HG03439 (cell line): ENCODE data around the gene NTMT1.

Experiments used
- ATAC-seq: cut with Tn5 transposase; IDR thresholded peaks from one replicate; pipeline ENCODE4 v1.9.1; 2021; ENCODE audit warnings: mild to moderate bottlenecking, moderate library complexity; ENCODE audit not compliant: unreplicated experiment

NTMT1 gene

DNA sequence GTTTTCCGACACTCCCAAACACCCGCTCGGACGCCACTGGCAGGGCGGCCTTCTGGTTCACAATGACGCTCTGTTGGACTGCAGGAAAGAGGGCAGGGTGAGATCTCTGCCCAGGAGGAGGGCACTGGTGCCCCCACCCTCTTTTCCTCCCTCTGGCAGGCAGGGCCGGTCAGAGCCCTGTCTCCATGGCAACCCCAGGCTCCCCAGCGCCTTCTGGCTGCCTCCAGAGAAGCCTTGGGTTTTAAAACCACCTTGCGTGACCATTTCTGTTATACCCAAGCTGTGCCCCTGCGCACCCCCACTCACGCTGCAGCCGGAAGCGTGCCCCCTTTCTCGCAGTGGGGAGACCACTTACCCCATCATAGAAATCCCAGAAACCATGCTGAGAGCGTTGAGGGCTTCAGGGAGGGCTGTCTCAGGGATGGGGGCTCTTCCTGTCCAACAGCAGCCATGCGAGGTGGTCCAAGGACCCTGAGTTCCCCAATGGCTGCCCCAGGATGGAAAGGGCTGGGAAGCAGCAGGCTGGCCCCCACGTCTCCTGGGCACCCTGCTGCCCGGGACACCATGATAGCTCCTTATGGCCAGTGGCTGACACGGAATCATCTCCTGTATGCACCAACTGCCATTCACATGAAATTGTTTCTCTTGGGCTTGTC, 12.3 kb upstream of the NTMT1 start:
- no peak for ATAC-seq

DNA sequence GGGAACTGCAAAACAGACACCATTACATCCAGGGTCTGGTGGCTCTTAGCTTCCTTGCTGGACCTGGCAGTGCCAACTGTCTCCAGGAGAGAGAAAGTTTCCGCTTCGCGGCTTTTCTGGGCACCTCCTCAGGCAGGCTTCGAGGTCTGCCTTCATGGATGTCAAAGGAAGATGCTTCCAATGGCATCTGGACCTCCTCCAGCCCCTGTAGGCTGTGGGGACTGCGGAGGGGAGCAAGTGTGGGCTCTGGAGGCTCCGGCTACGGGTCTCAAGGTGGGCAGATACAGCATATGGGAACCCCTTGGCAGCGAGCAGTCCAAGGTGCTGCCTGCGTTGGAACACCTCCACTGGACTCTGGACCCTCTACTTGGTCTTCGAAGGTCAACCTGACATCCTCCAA, 11.0 kb upstream of the NTMT1 start:
- ATAC-seq: no peak

GRCh38 chr9:129615407-129616285, 10.3 kb upstream of the NTMT1 start:
- no peak for ATAC-seq

GRCh38 chr9:129617167-129617566, 8.8 kb upstream of the NTMT1 start:
- no peak for ATAC-seq

GRCh38 chr9:129619787-129620668, 5.9 kb upstream of the NTMT1 start:
- ATAC-seq: no peak

DNA sequence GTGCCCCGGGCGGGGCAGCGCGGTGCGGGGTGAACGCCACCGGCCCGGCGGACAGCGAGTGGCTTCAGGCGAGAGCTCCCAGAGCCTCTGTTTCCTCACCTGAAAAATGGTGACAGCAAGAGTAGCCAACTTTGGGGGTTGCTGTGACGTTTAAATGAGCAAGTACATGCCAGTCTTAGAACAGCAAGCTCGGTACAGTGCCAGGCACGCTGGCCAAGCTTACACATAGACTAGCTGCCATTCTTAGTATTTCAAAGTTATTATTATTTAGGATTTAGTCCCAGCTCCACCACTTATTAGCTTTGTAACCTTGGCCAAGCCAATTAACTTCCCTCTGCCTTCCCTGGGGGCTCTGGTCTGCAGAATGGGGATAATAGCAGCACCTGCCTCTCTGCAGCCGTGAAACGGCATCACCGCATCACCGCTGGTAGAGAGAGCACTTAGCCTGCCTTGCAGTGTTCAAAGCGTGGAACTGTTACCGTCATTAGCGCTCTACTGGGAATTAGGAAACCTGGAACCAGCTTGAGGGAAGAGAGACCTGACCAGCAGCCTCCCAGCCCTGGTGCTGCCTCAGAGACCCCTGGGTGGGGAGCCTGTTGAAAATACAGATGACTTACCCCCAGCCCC, 5.2 kb upstream of the NTMT1 start, which contains the start of gene C9orf50:
Gene C9orf50 (minus strand): TSS at position 433 of the 627 bp plus-strand sequence. CDS start 527 bp downstream, outside the sequence.
- ATAC-seq: no peak

- no peak for ATAC-seq
Observed at GRCh38 chr9:129623331-129623730, 2.6 kb upstream of the NTMT1 start.

DNA sequence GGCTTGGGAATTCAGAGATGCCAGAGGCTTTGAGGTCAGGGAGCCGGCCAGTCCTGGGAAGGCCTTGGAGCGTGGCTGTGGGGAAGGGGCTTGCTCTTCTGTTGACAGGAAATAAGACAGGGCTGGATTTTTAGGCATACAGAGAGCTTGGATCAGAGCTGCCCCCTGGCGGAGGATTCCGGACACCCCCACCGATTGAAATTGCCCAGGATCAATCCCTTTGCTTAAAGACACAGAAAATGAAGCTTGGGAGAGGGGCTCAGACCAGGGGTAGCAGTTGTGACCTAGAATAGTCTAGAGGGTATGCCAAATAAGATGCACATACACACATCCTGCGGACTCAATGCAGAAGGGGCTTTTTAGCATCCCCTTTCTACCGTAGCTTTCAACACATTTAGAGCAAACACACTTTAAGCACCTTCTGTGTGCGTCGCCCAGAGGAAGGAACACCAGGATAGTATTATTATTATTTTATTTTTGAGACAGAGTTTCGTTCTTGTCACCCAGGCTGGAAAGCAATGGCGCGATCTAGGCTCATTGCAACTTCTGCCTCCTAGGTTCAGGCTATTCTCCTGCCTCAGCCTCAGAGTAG, 1.7 kb upstream of the NTMT1 start:
- ATAC-seq: no peak

DNA sequence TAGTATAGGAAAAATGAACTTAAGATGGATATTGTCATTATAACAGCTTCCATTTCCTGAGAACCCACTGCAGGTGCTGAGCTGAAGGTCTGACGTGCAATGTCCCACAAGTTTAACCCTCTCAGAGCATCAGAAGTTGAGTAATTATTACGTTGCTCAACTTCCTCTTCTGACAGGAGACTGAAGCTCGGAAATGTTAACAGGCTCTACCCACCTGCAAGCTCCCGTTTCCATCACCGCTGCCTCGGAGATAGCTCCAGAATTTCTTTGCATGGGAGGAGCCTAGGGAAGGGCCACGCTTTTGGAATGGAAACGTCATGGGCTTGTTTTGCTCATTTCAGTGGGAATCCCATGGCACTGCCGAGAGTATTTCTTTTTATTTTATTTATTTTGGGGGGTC, 1.0 kb upstream of the NTMT1 start:
- no peak for ATAC-seq

GRCh38 chr9:129626625-129627284, 792 bp downstream of the NTMT1 start:
- ATAC-seq: peak; percentile 17

DNA sequence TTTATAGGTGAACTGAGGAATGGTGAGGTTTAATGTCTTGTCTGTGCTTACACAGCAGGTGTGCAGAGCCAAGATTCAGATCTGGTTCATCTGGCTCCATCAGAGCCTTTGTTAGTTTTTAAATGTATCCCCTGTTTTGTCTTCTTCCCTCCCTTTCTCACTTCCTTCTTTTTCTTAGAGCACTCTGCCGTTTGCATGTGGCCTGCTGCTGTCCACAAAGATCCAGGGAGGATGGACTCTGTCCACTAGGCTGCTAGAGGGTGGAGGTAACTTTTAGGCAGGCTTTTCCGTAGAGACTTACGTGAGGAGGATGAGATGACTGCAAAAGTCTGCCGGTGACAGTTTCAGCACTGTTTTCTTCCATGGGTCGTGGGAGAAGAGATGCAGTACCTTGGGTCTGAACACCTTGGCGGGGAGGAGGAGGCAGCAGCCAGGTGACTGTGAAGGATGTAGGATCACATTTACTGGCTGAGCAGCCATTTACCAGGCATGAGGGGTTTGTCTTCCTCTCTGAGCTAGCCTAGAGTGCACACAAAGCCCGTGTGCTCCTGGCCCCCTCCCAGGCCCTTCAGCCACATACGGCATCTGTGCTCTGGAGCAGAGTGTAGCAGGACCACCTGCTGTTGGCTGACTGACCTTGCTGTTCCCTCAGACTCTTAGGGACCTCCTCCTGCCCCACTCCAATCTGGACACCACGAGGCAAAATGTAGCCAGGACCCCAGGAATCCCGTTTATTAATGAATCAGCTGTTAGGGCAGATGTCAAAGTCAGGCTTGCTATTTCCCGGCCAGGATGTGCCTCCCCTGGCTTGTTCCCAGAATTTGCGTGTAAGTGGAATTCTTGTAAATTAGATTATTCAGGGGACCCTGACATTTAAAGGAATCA, 1.8 kb downstream of the NTMT1 start:
- no peak for ATAC-seq

DNA sequence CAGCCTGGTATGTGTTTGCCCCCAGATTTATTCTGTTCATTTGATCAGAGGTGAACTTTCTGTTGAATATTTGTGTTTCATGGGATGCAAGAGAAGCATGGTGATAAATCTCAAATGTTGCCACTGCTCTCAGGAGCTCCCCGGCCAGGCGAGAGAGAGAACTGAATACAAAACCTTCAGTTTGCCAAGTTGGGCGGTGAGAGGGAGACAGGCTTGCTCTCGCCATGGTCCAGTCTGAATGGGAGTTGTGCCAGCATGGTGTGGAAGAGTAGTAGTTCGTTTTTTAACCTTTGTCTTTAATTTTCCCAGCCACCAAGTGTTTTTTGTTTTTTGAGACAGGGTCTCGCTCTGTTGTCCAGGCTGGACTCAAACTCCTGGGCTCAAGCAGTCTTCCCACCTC, 2.7 kb downstream of the NTMT1 start:
- no peak for ATAC-seq

GRCh38 chr9:129629251-129629820, 3.4 kb downstream of the NTMT1 start:
- no peak for ATAC-seq

DNA sequence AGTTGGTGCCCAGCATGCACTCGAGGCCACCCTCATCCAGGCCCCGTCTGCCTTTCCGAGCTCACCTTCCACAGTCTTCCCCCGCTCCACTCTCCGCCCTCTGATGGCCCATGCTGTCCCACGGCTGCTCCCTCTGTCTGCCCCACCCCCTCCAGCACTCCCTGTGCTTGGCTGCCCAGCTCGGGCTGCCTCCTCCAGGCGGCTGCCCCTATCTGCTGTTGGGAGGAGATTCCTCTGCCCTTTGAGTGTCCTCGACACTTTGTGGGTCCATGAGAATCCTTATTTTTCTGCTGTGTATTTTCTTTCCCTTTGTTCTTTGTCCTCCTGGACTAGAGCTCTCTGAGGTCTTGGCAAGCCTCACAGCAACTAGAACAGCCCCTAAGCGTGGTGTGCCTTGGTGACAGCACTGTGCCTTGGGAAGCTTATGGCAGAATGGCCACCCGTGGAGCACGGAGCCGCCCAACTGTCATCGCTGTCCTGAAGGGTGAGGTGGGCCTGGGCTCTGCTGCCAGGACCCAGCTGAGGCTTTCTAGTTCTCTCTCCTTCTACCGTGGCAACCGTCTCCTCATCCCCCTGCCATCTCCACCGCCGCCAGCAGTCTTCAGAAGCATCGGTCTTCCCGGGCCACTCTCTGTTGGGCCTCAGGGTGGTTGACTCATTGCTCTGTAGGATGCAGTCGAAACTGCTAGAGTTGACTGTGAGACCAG, 5.2 kb downstream of the NTMT1 start:
- ATAC-seq: no peak

DNA sequence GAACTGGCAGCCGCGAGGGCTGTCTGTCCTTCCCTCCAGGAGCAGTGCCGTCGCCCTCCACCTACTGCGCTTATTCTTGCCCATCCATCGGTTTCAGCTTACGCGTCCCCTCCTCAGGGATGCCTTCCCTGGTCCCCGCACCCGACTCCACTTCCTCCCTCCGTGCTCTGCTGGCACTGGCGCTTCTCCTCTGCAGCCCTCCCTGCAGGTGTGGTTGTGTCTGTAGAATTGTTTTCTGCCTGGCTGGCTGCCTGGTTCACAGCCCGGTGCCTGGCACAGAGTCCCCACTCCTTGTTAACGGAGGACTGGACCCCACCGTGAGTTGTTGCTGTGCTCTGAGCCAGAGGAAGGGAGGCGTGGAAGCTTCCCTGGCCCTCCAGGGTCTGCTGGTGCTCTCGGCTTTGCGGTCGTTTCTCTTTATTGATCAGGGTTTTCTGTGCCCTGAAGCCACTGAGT, 5.7 kb downstream of the NTMT1 start:
- no peak for ATAC-seq

- no peak for ATAC-seq
Observed at GRCh38 chr9:129632460-129632859, 6.5 kb downstream of the NTMT1 start.

GRCh38 chr9:129633207-129633606, 7.2 kb downstream of the NTMT1 start:
- ATAC-seq: no peak

DNA sequence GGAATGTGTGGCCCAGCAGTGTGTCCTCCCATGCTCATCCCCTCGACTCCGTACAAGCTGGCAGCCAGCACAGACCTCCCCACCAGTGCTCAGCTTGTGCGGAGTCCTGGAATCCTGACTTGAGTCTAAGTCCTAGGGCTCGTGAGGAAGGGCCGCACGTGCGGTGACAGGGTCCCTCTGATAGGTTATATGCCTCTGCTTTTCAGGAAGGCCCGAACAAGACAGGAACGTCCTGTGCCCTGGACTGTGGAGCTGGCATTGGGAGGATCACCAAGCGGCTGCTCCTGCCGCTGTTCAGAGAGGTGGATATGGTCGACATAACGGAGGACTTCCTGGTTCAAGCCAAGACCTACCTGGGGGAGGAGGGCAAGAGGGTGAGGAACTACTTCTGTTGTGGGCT, 7.9 kb downstream of the NTMT1 start:
- ATAC-seq: no peak
